Psoas muscle (tissue), 8 donors: ENCODE results near the gene BRME1. TPM values are rescaled to one million over a fixed set of nuclear protein-coding genes. Genes with fewer than 3 reads are reported as not detected.

ENCODE experiments used
- ATAC-seq, 4 donors: fragments of 200-7000 bp; cut with Tn5 transposase; one replicate each; pipeline ENCODE4 v1.9.1; 2020; ENCODE audit warnings: moderate library complexity in 3 of 4, mild to moderate bottlenecking in 2 of 4
- DNase-seq, 2 donors: peaks; one replicate each; pipeline ENCODE4 v3.0.0-alpha.2; 2020
- H3K27ac ChIP-seq: fragments of 200-600 bp; one replicate; pipeline ENCODE4 v1.8.0; 2022
- H3K27me3 ChIP-seq, 3 donors: fragments of 200-600 bp in 1 of 3; one replicate each; pipeline versions ENCODE4 v1.6.1 to v1.8.0; 2013 to 2022; ENCODE audit warnings: low read length in 2 of 3, mild to moderate bottlenecking in 2 of 3, moderate library complexity in 1 of 3; ENCODE audit not compliant: insufficient read depth in 3 of 3
- H3K36me3 ChIP-seq, 2 donors: fragments of 200-600 bp in 1 of 2; one replicate each; pipeline versions ENCODE4 v1.6.1 to v1.8.0; 2013 to 2022; ENCODE audit warnings: low read depth in 1 of 2, mild to moderate bottlenecking in 1 of 2, moderate library complexity in 1 of 2; ENCODE audit not compliant: insufficient read depth in 1 of 2
- H3K4me1 ChIP-seq: fragments of 200-600 bp; one replicate; pipeline ENCODE4 v1.8.0; 2022
- H3K4me3 ChIP-seq: fragments of 200-600 bp; one replicate; pipeline ENCODE4 v1.8.0; 2022; ENCODE audit warnings: mild to moderate bottlenecking
- H3K9me3 ChIP-seq: fragments of 200-600 bp; one replicate; pipeline ENCODE4 v1.8.0; 2022
- WGBS, 3 donors: extraction: QIAGEN DNeasy Blood & Tissue Kit; methylation state at CpG; one replicate each; pipeline versions ENCODE4 v1.1.6 to v1.1.7; 2013; 5-methylcytosine and 5-hydroxymethylcytosine counted together
- intact Hi-C, 2 donors: fragments of 100-400 bp; cut with DNase I; formaldehyde crosslinking; loops; one replicate each; pipeline versions ENCODE4 v1.11.0 to v1.14.2; 2022
- polyA plus RNA-seq, 3 donors: library from polyadenylated mRNA; stranded (reverse); fragments of 200-250 nt; gene quantifications; one replicate each; pipeline ENCODE4 v1.2.3, GENCODE V29; 2013
- total RNA-seq, 4 donors: library from RNA; stranded (reverse); fragmentation: NEBNext Ultra II Directional in 2 of 4; extraction: Animal tissue kit (Norgen Biotek cat#: 25700) in 2 of 4; gene quantifications; one replicate each; pipeline versions ENCODE4 v1.2.1 to v1.2.4, GENCODE V29; 2021 to 2023
- TF ChIP-seq, protein P1 (sequence below): fragments of 200-600 bp; IDR thresholded peaks from one replicate; pipeline ENCODE4 v1.8.0; 2022; ENCODE audit warnings: antibody characterized with exemption
- donor health status: healthy with polysubstance abuse.
- donor health status: DM: no; HTN: no; CAD: no; lungs with moderate emphysema.
- donor health status: Bipolar disorder and iron deficiency.
- donor health status: healthy.
- donor health status: DM: yes; HTN: yes; CAD: no.
- donor health status: DM: no; HTN: no; CAD: no.
- donor health status: DM: no; HTN: no; CAD: no.
- donor health status: DM: yes; HTN: yes; CAD: no.

BRME1 gene
- total and polyA plus RNA-seq, 7 donors: 0.27 to 2.5 (median 1.1) TPM

DNA sequence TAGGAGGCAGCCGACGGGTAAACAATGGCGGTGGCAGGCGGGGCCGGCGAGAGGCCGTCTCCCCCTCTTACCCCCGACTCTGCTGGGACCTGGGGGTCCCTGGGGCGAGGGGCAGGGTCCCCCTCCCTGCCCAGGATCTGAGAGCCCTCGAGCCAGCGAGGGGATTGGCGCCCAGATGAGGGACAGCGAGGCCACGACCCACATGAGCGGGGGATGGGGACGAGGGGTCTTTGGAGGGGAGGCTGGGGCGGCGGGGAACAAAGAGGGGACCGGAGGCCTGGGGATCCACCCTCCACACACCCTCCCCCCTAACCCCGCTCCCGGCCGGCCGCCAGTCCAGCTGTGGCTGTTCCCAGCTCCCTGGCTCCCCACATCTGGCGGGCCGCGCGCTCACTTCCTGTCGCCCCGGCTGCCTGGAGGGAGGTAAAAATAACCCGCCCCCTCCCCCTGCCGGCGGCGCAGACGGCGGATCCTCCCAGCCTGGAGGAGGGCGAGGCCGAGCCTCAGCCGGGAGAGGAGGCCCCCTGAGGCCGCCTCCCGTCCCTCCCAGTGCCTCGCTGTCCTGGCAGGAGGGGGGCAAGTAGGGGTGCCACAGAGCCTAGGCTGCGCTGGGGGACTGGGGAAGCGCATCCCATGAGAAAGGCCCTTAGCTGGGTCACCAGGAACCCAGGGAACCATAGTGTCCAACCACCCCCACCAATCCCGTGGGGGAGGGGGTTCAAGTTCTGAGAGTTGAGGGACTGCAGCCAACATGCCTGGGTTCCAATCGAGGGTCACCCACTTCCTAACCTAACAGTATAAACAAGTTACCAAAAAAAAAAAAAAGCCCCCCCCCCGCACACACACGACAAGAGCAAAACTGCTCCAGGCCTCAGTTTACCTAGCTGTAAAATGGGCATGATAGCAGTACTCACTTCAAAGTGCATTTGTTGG is 58.2 kb downstream of the BRME1 start:
- 3 to 4% (median 4%) methylated on average over 33 to 47 of the region's 47 CpGs for WGBS, 3 donors
- TF ChIP-seq, protein P1, sequence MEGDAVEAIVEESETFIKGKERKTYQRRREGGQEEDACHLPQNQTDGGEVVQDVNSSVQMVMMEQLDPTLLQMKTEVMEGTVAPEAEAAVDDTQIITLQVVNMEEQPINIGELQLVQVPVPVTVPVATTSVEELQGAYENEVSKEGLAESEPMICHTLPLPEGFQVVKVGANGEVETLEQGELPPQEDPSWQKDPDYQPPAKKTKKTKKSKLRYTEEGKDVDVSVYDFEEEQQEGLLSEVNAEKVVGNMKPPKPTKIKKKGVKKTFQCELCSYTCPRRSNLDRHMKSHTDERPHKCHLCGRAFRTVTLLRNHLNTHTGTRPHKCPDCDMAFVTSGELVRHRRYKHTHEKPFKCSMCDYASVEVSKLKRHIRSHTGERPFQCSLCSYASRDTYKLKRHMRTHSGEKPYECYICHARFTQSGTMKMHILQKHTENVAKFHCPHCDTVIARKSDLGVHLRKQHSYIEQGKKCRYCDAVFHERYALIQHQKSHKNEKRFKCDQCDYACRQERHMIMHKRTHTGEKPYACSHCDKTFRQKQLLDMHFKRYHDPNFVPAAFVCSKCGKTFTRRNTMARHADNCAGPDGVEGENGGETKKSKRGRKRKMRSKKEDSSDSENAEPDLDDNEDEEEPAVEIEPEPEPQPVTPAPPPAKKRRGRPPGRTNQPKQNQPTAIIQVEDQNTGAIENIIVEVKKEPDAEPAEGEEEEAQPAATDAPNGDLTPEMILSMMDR: peak; percentile 18

DNA sequence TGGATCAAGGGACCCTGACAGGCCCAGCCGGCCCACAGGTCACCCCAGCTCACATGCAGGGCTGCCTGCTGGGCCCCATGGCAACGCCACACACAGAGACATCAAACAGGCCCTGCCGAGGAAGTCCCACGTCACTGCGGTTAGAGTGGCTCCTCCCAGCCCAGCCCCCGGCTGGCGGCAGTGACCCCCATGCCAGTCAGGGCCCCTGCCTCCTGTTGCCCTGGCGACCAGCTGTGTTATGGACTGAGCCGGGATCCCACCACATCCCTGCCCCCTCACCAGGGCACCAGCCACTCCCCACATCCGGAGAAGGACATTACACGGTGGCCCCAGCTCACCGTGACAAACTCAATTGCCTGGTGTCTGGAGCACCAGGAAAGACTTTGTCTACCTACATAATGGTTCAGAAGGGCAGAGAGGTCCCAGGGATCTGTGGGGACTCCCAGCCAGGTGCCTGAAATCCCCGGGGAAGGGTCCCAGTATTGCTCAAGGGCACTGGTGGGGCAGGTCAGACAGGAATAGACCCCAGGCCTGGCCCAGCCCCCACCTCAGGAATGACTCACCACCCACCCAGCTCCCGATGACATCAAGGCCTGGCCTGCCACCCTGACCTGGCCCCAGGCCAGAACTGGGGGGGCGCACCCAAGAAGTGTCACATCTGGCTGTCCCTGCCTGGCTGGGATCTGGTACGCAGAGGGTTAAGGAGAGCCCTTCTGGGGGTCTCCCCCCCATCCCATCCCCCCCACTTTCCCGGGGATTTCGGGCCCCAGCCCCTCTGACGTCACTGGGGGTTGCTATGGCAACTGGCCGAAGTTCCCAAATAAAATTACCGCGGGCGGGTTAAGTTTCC is 59.1 kb downstream of the BRME1 start:
- Histone ChIP-seq H3K9me3 (no peaks in the 10 kb centered on the region), H3K27ac (peak overlapping the region; percentile 97), H3K36me3 (no peaks in the 10 kb centered on the region), H3K4me3 (peak overlapping the region; percentile 71), H3K4me1 (peaks cover 58% of the 10 kb centered on the region), H3K27me3 (no peaks in the 10 kb centered on the region)
- ATAC-seq (peak; percentile 57 to 63 (median 58)), DNase-seq (peak; percentile 91 to 95)
- TF ChIP-seq, protein P1: no peak
- 14 to 19% (median 15%) methylated on average over 23 of the region's 23 CpGs for WGBS, 3 donors
- intact Hi-C loops: no loop called here

More for the DNA sequence above, 58.2 kb downstream of the BRME1 start:
- intact Hi-C loops: no loop called here
- Histone ChIP-seq H3K4me1 (peaks cover 59% of the 10 kb centered on the region), H3K27me3 (no peaks in the 10 kb centered on the region), H3K36me3 (no peaks in the 10 kb centered on the region), H3K9me3 (no peaks in the 10 kb centered on the region), H3K27ac (peak overlapping the region; percentile 97), H3K4me3 (peak overlapping the region; percentile 71)
- peak; percentile 97 to 98 for DNase-seq
- peak; percentile 68 to 76 (median 70) for ATAC-seq

DNA sequence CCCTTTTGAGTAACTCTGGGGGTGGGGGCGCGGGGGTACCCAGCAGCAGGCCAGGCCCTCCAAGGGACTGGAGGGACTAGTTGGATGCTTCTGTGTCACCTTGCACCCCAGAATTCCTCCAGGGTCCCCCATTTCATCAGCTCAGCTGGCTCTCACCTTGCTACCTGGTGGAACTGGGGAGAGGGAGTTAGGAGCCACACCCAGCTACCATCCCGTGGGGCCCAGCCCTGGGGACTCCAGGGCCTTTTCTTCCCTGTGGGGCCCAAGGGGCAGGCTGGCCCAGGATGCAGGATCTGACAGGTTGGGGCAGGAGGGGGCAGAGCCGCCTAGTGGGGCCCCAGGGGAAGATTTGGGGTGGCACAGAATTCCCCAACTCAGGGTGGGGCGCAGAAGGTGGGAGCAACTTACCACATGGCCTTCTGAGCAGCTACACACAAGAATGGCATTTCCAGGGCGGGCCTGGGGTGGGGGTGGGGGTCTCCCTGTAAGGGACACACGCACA is 61.7 kb downstream of the BRME1 start:
- DNase-seq: no peak
- Histone ChIP-seq H3K27ac (peak overlapping the region; percentile 100), H3K36me3 (no peaks in the 10 kb centered on the region), H3K4me3 (no peak overlapping the region), H3K4me1 (peaks cover 36% of the 10 kb centered on the region), H3K9me3 (no peaks in the 10 kb centered on the region), H3K27me3 (no peaks in the 10 kb centered on the region)
- ATAC-seq: no peak
- 84 to 89% (median 87%) methylated on average over 7 of the region's 7 CpGs for WGBS, 3 donors
- TF ChIP-seq, protein P1: no peak
- intact Hi-C loops: loop anchor here in 1 of 2 donors (5.0 kb wide), 1 partner anchor 692 kb away; the partner anchor contains the start of genes IER2 and STX10

DNA sequence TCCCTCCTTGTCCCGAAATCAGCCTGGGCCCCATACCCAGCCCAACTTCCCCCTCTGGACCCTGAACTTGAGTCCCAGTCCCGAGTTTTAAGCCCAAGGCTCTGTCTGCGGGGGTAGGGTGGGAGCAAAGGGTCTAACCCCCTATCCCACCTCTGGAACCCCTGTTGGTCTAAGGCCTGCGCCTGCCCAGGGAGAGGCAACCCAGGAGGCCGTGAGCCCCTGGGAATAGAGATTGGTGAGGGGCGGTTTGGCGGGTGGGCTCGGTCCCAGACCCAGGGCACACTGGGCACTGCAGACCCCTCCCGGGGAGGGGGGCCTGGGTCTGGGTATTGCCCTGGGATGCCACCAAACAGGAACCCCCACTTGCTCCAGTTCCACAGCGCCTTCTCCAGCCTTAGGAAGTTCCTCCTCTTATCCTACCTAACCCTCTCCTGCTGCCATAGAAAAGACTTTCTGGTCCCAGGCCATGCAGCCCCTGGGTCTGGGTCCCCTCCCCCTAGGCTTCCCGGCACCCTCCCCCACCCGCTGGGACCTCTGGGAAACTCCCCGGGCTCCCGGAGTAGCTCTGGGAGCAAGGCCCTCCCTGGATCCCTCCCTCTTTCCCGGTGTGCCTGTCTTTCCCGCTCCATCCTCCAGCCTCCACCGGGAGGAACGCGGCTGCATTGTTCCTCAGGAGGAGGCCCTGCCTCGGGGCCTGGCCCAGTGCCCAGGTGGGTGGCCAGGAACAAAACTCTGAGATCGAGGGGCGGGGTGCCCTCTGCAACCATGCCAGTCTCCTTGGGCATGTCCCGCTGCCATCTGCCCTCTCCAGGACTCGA is 62.6 kb downstream of the BRME1 start:
- H3K36me3 ChIP-seq: peaks cover 0 to 4% of the 10 kb centered on the region in 2 donors
- H3K4me1 ChIP-seq: peaks cover 32% of the 10 kb centered on the region
- no peaks in the 10 kb centered on the region for H3K27me3 ChIP-seq
- DNase-seq (peak; percentile 57 to 69), ATAC-seq (no peak)
- TF ChIP-seq, protein P1: no peak
- H3K9me3 ChIP-seq: no peaks in the 10 kb centered on the region
- peak overlapping the region; percentile 100 for H3K27ac ChIP-seq
- peak overlapping the region; percentile 99 for H3K4me3 ChIP-seq
- WGBS, 3 donors: 16 to 21% (median 20%) methylated on average over 24 of the region's 24 CpGs
- intact Hi-C loops: loop anchor here in 1 of 2 donors (5.0 kb wide), 1 partner anchor 691 kb away; the partner anchor contains the start of genes IER2 and STX10
